ENCODE data around the gene ZNF292.

DNA sequence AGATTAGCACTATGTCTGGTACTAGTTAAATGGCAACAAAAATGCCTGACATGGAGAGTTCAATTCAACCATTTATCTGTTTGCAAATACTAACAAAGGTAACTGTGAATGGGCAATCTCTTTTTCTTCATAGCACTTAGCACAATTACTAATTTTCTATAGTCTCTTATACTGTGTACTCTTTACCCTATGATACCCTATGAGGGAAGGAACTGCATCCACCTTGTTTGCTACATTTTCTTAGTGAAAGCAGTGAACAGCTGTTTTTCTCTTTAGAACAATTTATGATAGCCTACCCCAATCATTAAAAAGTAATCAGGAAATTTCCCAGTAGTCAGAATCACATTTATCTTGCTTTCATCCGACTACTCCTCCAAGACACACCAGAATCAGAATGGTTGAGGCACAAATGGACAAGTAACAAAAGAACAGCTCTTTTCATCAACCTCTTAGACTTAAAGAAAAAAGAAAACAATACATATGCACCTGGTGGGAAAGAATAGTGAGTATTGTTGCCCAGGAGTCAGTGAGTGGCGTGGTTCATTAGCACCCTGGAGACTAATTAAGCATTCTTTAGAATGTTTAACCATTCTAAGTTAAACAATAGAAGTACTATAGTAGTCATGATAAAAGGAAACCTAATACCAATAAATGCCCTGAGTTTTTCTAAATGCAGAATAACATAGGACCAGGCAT lies 16.7 kb downstream of the ZNF292 start:
- no peak for TF ChIP-seq SIN3A (IDR thresholded peaks at IDR 0.05; ENCODE audit: borderline replicate concordance, insufficient read depth, low read length)
- no peak for TF ChIP-seq POLR2AphosphoS5 (IDR thresholded peaks at IDR 0.05; ENCODE audit: low read depth, low read length)
- TF ChIP-seq TAF1 (IDR thresholded peaks at IDR 0.05; ENCODE audit: borderline replicate concordance, insufficient read depth, low read length), result no peak
